Breast epithelium (tissue), 3 donors: ENCODE measurements around the gene LITAFD.

Experiments used
- CTCF ChIP-seq, 3 donors: fragments of 450-650 bp; IDR thresholded peaks; one replicate each; pipeline ENCODE4 v1.5.1; 2016 to 2017; ENCODE audit warnings: antibody characterized with exemption in 3 of 3, mild to moderate bottlenecking in 3 of 3, moderate library complexity in 3 of 3
- POLR2AphosphoS5 ChIP-seq, 3 donors: sonication (generic); formaldehyde crosslinking; IDR thresholded peaks; one replicate each; pipeline ENCODE4 v1.6.1; 2017; ENCODE audit warnings: antibody characterized with exemption in 3 of 3

- TF ChIP-seq CTCF (IDR thresholded peaks at IDR 0.05) (no peak), POLR2AphosphoS5 (IDR thresholded peaks at IDR 0.05) (no peak)
Observed at GRCh38 chr16:8900343-8900742, 18.2 kb downstream of the LITAFD start.
